Brain pericyte (primary cell): ENCODE measurements around the gene CYB5D1.

Source experiments
- DNase-seq: peaks from one replicate; pipeline ENCODE4 v3.0.0-alpha.2; 2012; ENCODE audit warnings: low read depth, low spot score

CYB5D1 gene

GRCh38 chr17:7885367-7886226, 27.8 kb downstream of the CYB5D1 start:
- DNase-seq: no peak

DNA sequence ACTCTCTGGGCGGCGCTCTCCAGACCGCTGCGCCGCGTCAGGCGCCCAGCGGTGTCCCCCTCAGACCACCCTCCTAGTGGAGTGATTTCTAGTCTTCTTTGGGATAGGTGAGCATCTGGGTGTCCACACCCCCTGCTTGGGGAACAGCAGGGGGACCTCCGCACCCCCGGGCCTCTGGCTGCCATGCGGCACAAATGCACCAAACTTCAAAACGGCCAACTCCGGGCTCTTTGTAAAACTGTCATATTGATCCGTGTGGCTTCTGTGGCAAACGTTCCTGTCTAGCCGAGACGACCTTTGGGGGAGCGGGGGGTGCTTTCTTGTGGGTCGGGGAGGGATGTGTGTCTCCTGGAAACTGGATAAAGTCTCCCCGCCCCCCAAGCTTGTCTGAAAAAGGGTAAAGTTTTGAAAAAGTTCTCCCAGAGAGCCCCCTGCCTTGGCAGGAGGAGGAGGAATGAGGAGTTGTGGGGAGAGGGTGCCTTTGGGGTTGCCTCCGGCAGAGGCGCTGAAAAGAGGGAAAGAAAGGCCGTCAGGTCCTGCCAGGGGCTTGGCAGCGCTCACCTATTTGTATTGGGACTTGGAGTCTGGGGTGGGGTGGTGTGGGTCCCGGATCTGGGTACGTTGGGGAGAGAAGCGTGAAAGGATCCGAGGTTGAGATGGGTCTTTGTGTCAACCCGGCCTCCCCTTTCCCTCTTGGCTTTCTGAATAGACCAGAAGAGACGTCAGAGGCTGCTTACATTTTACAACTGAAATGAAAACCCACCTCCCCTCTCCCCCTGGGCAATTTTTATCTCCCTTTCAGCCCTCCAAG, 28.6 kb downstream of the CYB5D1 start:
- no peak for DNase-seq

DNA sequence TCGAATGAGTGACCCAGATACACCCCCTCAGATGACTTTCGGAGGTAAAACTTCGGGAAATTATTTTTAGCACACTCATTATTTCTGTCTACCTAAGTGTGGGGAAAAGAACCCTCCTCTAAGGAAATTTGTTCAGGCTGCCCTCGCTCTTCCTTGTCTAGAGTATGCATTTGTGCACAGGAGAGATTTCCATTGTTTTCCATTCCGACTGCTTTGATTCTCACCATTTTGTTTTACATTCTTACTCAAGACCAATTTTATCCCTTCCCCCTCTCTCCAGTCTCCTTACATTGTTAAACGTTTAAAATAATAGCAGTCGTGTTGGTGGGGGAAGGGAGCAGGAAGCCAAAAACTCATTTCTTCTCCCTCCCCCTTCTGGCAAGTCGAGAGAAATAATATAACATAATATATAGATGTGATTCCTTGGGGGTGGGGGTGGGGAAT, 29.3 kb downstream of the CYB5D1 start:
- DNase-seq: no peak

DNA sequence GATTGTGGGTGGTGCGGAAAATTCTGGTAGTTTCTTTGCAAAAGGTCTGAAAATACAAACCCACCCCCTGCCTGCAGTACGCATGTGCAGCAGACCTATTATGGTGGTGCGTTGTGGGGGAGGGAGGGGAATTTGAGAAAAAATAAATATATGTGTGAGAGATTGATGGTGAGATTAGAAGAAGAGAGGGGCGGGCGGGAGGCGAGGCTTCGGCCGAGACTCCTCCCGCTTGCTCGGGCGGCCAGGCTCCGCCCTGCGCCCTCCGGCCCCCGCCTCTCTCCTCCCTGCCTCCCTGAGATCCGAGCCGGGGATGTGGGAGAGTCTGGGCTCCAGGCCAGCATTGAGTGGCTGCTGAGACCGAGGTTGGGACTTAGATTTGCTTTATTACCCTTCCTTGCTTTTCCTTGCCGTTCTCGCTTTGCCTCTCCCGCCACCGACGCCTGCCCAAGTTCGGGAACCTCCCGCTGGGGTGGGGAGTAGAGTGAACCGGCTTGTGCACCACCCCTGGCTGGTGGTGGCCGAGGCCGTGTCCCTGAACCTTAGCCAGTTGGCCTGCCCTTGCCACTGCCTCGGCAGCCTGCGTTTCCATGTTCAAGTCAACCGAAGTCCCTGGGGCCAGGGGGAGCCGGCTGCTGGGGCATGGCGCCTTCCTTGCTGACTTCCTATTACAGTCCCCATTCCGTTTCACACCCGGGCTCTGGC, 29.8 kb downstream of the CYB5D1 start:
- peak; percentile 96 for DNase-seq

GRCh38 chr17:7888184-7888920, 30.5 kb downstream of the CYB5D1 start, which contains the start of gene CHD3:
TSS of gene CHD3 (plus strand) at chr17:7888789. CDS start at chr17:7889001, 212 bp downstream.
- no peak for DNase-seq

GRCh38 chr17:7889166-7889955, 31.6 kb downstream of the CYB5D1 start:
- DNase-seq: peak; percentile 88

- DNase-seq: no peak
Measured at GRCh38 chr17:7893187-7893880, 35.5 kb downstream of the CYB5D1 start.

DNA sequence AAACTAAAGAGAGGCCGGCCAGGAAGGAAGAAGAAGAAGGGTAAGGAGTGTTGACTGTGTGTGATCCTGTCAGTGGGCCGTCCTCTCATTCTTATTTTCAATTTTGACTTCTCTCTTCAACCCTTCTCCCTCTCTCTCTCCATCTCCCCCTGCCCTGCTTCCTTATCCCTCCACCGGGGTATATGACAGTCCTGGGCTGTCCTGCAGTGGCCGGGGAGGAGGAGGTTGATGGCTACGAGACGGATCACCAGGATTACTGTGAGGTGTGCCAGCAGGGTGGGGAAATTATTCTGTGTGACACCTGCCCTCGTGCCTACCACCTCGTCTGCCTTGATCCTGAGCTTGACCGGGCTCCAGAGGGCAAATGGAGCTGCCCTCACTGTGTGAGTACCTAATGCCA, 36.4 kb downstream of the CYB5D1 start:
- no peak for DNase-seq

GRCh38 chr17:7894866-7895265, 37.1 kb downstream of the CYB5D1 start:
- DNase-seq: no peak

GRCh38 chr17:7897090-7897489, 39.3 kb downstream of the CYB5D1 start:
- DNase-seq: no peak

DNA sequence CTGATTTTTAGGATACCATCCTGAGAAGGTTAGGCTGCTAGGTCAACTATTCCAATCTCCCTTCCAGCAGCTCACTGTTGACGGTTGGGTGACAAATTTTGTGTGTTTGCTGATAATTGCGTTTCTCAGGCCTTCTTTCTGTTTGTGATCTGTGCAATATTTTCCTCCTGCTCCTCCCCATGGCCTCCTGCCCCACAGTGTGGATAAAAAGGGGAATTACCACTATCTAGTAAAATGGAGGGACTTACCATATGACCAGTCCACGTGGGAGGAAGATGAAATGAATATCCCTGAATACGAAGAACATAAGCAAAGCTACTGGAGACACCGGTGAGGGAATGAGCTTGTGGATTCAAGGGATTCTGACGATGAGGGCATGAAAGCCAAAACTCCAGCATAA, 40.0 kb downstream of the CYB5D1 start:
- no peak for DNase-seq

- peak; percentile 83 for DNase-seq
Measured at GRCh38 chr17:7903154-7904103, 45.6 kb downstream of the CYB5D1 start.

- no peak for DNase-seq
Measured at GRCh38 chr17:7909089-7909488, 51.3 kb downstream of the CYB5D1 start.

GRCh38 chr17:7910281-7910680, 52.5 kb downstream of the CYB5D1 start:
- no peak for DNase-seq

DNA sequence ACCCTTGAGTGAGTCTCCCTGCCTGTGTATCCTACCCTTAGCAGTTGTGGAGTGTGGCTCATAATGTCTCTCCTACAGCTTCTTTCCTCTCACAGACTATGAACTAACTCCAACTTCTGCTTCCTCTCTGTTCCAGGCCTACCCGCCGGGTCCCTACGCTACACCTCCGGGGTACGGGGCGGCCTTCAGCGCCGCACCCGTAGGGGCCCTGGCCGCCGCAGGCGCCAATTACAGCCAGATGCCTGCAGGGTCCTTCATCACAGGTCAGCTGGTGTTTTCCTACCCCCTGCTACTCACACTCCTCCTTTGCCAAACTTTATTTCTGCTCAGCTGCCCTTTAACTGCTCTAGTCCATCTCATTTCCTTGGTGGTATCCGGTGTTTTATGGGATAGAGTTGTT, 52.9 kb downstream of the CYB5D1 start:
- DNase-seq: no peak

- DNase-seq: no peak
Measured at GRCh38 chr17:7911116-7911515, 53.3 kb downstream of the CYB5D1 start.
